Breast epithelium (tissue), 4 donors: ENCODE measurements around the gene NUP153. TPM values are rescaled to one million over a fixed set of nuclear protein-coding genes. Genes with fewer than 3 reads are reported as not detected.
"Not testable (repeated sequence)": the region's sequence is repeated elsewhere in the genome, so short reads cannot be mapped to it uniquely, and the experiment has no call there.

Experiments
- DNase-seq, 2 donors: peaks; one replicate each; pipeline ENCODE4 v3.0.0-alpha.2; 2019; ENCODE audit warnings: low spot score in 2 of 2
- H3K27ac ChIP-seq, 2 donors: fragments of 200-600 bp; sonication (generic) in 1 of 2; one replicate each; pipeline ENCODE4 v1.5.1; 2016 to 2019; ENCODE audit warnings: mild to moderate bottlenecking in 1 of 2
- H3K27me3 ChIP-seq, 2 donors: fragments of 200-600 bp; sonication (generic) in 1 of 2; one replicate each; pipeline versions ENCODE4 v1.5.1 to v1.6.0; 2017 to 2019; ENCODE audit warnings: control low read depth in 1 of 2, mild to moderate bottlenecking in 1 of 2
- H3K36me3 ChIP-seq: fragments of 200-600 bp; one replicate; pipeline ENCODE4 v1.5.1; 2019
- H3K4me1 ChIP-seq, 2 donors: fragments of 200-600 bp; sonication (generic); one replicate each; pipeline ENCODE4 v1.5.1; 2016 to 2019; ENCODE audit warnings: control low read depth in 1 of 2
- H3K4me3 ChIP-seq, 3 donors: fragments of 200-600 bp; sonication (generic); 1 replicate in 2 of 3; 2 replicates in 1 of 3; pipeline ENCODE4 v1.5.1; 2016 to 2019; ENCODE audit warnings: mild to moderate bottlenecking in 3 of 3, moderate library complexity in 2 of 3
- H3K9me3 ChIP-seq, 2 donors: fragments of 200-600 bp; sonication (generic) in 1 of 2; one replicate each; pipeline ENCODE4 v1.5.1; 2016 to 2019; ENCODE audit warnings: control low read depth in 1 of 2
- CTCF ChIP-seq, 3 donors: fragments of 450-650 bp; IDR thresholded peaks; one replicate each; pipeline ENCODE4 v1.5.1; 2016 to 2017; ENCODE audit warnings: antibody characterized with exemption in 3 of 3, mild to moderate bottlenecking in 3 of 3, moderate library complexity in 3 of 3
- POLR2A ChIP-seq: fragments of 450-650 bp; IDR thresholded peaks from one replicate; pipeline ENCODE4 v1.6.1; 2016; ENCODE audit warnings: antibody characterized with exemption, mild to moderate bottlenecking, moderate library complexity
- POLR2AphosphoS5 ChIP-seq, 3 donors: sonication (generic); formaldehyde crosslinking; IDR thresholded peaks; one replicate each; pipeline ENCODE4 v1.6.1; 2017; ENCODE audit warnings: antibody characterized with exemption in 3 of 3
- intact Hi-C: fragments of 100-400 bp; cut with DNase I; formaldehyde crosslinking; loops from one replicate; pipeline ENCODE4 v1.15.1; 2023; ENCODE audit warnings: low total_unique reads
- total RNA-seq, 3 donors: library from RNA; depleted of rRNA; stranded (reverse); fragments of >200 nt; gene quantifications; one replicate each; pipeline ENCODE4 v1.1.0, GENCODE V29; 2016

NUP153 gene
- total RNA-seq, 3 donors from 2014 or later = 34.1 to 61.2 (median 38.3) TPM

GRCh38 chr6:17589406-17590096, 117.2 kb downstream of the NUP153 start:
- no peaks in the 10 kb centered on the region for H3K27me3 ChIP-seq
- DNase-seq = no peak
- intact Hi-C loops = loop anchor here (10.0 kb wide), 1 partner anchor 435 kb away; no protein-coding TSS in a partner anchor
- H3K4me1 ChIP-seq = no peaks in the 10 kb centered on the region
- no peak overlapping the region for H3K27ac ChIP-seq
- H3K4me3 ChIP-seq = no peak overlapping the region
- no peaks in the 10 kb centered on the region for H3K36me3 ChIP-seq
- TF ChIP-seq CTCF (IDR thresholded peaks at IDR 0.05) (no peak), POLR2A (no peak), POLR2AphosphoS5 (IDR thresholded peaks at IDR 0.05) (no peak)
- H3K9me3 ChIP-seq = no peaks in the 10 kb centered on the region

GRCh38 chr6:17588011-17588410, 118.7 kb downstream of the NUP153 start:
- Histone ChIP-seq H3K4me3 (no peak overlapping the region), H3K27me3 (no peaks in the 10 kb centered on the region), H3K36me3 (no peaks in the 10 kb centered on the region), H3K4me1 (no peaks in the 10 kb centered on the region), H3K9me3 (no peaks in the 10 kb centered on the region), H3K27ac (no peak overlapping the region)
- intact Hi-C loops = loop anchor here (10.0 kb wide), 1 partner anchor 433 kb away; no protein-coding TSS in a partner anchor
- TF ChIP-seq CTCF (IDR thresholded peaks at IDR 0.05) (no peak), POLR2A (no peak), POLR2AphosphoS5 (IDR thresholded peaks at IDR 0.05) (no peak)
- no peak for DNase-seq

- H3K9me3 ChIP-seq, H3K27ac ChIP-seq, H3K4me3 ChIP-seq, DNase-seq, H3K27me3 ChIP-seq, H3K4me1 ChIP-seq, H3K36me3 ChIP-seq: not testable (repeated sequence)
- intact Hi-C loops = loop anchor here (2.0 to 10.0 kb wide), 2 partner anchors 34 to 432 kb away; no protein-coding TSS in a partner anchor
Observed at GRCh38 chr6:17586623-17587022, 120.1 kb downstream of the NUP153 start.

GRCh38 chr6:17585766-17586490, 120.8 kb downstream of the NUP153 start:
- H3K9me3 ChIP-seq = no peaks in the 10 kb centered on the region
- no peak for TF ChIP-seq POLR2AphosphoS5 (IDR thresholded peaks at IDR 0.05)
- no peak for TF ChIP-seq CTCF (IDR thresholded peaks at IDR 0.05)
- no peaks in the 10 kb centered on the region for H3K4me1 ChIP-seq
- DNase-seq = no peak
- intact Hi-C loops = loop anchor here (2.0 to 10.0 kb wide), 2 partner anchors 35 to 431 kb away; no protein-coding TSS in a partner anchor
- no peak overlapping the region for H3K4me3 ChIP-seq
- no peaks in the 10 kb centered on the region for H3K27me3 ChIP-seq
- H3K36me3 ChIP-seq = no peaks in the 10 kb centered on the region
- no peak overlapping the region for H3K27ac ChIP-seq

- DNase-seq = no peak
- TF ChIP-seq CTCF (IDR thresholded peaks at IDR 0.05) = peak; percentile 68 to 94 (median 88)
- no peak for TF ChIP-seq POLR2AphosphoS5 (IDR thresholded peaks at IDR 0.05)
- intact Hi-C loops = loop anchor here (10.0 kb wide), 1 partner anchor 430 kb away; no protein-coding TSS in a partner anchor
- H3K4me1 ChIP-seq = no peaks in the 10 kb centered on the region
- no peaks in the 10 kb centered on the region for H3K36me3 ChIP-seq
- H3K9me3 ChIP-seq = no peaks in the 10 kb centered on the region
- H3K27me3 ChIP-seq = no peaks in the 10 kb centered on the region
- H3K4me3 ChIP-seq = peak overlapping the region in 2 of 3 donors; percentile 16 to 27
- H3K27ac ChIP-seq = peak overlapping the region; percentile 60 to 62
Observed at GRCh38 chr6:17584241-17584803, 122.4 kb downstream of the NUP153 start.
